ENCODE data around the gene AHRR. TPM values are rescaled to one million over a fixed set of nuclear protein-coding genes. Genes with fewer than 3 reads are reported as not detected.
A peak's percentile ranks its signal among the peaks of the same experiment; 100 is the strongest.
"Not testable (repeated sequence)": the region's sequence is repeated elsewhere in the genome, so short reads cannot be mapped to it uniquely, and the experiment has no call there.

The AHRR gene
- total RNA-seq, 2 donors from 2014 or later = 0.26 to 0.33 TPM

DNA sequence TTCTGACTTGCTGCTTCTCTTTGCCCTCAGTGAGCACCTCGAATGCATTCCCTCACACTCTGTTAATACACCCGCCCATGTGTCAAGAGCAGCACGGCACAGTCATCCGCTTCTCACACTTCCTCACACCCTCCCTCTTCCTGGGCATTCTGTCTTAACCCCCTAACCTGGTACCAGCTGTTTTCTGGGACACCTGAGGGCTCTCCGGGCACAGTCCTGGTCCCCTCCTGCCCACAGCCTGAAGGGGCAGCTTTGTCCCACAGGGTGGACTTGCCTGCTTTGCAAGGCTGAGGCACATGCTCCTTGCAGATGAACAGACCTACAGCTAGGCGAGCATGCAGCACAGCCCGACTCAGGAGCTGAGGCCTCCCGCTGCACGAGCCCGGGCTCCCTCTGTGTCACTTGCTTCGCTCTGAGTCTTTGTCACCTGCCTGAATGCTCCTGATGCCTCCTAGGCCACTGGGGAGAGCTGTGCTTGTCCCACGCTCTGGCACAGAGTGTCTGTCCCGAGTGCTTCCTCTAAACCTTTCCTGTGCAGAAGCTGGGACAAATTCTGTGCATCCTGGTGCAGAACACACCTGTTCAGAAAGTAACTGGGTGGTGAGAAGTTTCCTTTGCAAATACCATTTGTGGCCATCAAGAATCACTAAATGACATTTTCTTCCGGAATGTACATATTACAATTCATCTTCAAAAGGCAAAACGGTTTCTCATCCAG, 47.8 kb downstream of the AHRR start:
- Histone ChIP-seq H3K4me3 (no peak overlapping the region), H3K4me1 (peaks cover 12% of the 10 kb centered on the region), H3K27ac (no peak overlapping the region), H3K27me3 (peaks cover 0 to 9% of the 10 kb centered on the region in 2 donors), H3K36me3 (replicated peaks in 1 of 2; ENCODE audit: insufficient read depth in 1 of 2, low read depth in 2 of 2) (no peaks in the 10 kb centered on the region), H3K9me3 (no peaks in the 10 kb centered on the region)
- peak in 1 of 4 donors; percentile 1 for DNase-seq
- TF ChIP-seq POLR2A (IDR thresholded peaks at IDR 0.05) = no peak
- TF ChIP-seq, protein P1, sequence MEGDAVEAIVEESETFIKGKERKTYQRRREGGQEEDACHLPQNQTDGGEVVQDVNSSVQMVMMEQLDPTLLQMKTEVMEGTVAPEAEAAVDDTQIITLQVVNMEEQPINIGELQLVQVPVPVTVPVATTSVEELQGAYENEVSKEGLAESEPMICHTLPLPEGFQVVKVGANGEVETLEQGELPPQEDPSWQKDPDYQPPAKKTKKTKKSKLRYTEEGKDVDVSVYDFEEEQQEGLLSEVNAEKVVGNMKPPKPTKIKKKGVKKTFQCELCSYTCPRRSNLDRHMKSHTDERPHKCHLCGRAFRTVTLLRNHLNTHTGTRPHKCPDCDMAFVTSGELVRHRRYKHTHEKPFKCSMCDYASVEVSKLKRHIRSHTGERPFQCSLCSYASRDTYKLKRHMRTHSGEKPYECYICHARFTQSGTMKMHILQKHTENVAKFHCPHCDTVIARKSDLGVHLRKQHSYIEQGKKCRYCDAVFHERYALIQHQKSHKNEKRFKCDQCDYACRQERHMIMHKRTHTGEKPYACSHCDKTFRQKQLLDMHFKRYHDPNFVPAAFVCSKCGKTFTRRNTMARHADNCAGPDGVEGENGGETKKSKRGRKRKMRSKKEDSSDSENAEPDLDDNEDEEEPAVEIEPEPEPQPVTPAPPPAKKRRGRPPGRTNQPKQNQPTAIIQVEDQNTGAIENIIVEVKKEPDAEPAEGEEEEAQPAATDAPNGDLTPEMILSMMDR (IDR thresholded peaks at IDR 0.05) = no peak
- WGBS, 2 donors = 56 to 69% methylated on average over 9 to 15 of the region's 15 CpGs
- no peak for ATAC-seq
- intact Hi-C loops (cut with DNase I) = no loop called here

DNA sequence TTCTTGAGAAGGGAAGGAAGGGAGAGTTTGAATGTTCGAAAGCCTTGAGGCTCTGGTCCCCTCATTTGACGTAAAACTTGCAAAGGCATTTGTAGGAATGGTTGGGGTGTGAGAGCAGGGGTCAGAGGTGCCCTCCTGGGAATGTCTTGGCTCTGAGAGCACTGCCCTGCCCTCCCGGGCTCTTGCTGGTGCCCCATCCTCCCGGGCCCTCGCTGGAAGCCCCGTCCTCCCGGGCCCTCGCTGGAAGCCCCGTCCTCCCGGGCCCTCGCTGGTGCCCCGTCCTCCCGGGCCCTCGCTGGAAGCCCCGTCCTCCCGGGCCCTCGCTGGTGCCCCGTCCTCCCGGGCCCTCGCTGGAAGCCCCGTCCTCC, 48.3 kb downstream of the AHRR start:
- H3K4me3 ChIP-seq; H3K9me3 ChIP-seq; H3K27ac ChIP-seq; H3K36me3 ChIP-seq (replicated peaks in 1 of 2; ENCODE audit: insufficient read depth in 1 of 2, low read depth in 2 of 2); DNase-seq; intact Hi-C loops (cut with DNase I); ATAC-seq: not testable (repeated sequence)
- Histone ChIP-seq H3K4me1 (peaks cover 13% of the 10 kb centered on the region), H3K27me3 (peaks cover 0 to 12% of the 10 kb centered on the region in 2 donors)
- WGBS, 2 donors = 71 to 75% methylated on average over 9 to 10 of the region's 21 CpGs

DNA sequence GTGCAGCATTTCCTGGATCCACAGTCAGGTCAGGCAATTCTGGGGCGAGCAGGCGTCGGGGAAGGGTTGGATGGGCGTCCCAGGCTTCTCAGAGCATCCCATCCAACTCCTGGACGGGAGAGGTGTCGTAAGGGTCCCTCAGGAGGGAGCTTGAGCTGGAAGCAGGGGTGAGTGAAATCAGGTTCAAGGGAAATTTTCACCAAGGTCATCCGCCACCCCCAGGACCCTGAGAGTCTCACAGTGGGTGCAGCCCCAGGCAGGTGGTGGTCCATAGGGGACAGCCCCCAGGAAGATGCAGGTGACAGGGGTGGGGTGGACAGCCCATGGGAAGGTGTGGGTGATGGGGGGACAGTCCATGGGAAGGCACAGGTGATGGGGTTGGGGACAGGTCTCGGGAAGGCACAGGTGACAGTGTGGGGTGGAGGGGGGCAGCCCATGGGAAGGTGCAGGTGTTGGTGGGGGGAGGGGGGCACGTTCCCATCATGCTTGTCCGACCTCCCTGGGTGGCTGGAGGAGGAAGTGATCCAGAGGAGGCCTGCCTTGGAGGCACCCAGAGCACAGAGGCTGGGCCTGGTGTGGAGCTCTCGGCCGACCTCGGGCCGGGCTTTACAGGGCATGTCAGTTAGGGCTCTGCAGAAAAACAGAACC, 48.9 kb downstream of the AHRR start:
- H3K4me1 ChIP-seq = peaks cover 13% of the 10 kb centered on the region
- peak in 1 of 4 donors; percentile 1 for DNase-seq
- 75 to 88% methylated on average over 10 to 14 of the region's 14 CpGs for WGBS, 2 donors

DNA sequence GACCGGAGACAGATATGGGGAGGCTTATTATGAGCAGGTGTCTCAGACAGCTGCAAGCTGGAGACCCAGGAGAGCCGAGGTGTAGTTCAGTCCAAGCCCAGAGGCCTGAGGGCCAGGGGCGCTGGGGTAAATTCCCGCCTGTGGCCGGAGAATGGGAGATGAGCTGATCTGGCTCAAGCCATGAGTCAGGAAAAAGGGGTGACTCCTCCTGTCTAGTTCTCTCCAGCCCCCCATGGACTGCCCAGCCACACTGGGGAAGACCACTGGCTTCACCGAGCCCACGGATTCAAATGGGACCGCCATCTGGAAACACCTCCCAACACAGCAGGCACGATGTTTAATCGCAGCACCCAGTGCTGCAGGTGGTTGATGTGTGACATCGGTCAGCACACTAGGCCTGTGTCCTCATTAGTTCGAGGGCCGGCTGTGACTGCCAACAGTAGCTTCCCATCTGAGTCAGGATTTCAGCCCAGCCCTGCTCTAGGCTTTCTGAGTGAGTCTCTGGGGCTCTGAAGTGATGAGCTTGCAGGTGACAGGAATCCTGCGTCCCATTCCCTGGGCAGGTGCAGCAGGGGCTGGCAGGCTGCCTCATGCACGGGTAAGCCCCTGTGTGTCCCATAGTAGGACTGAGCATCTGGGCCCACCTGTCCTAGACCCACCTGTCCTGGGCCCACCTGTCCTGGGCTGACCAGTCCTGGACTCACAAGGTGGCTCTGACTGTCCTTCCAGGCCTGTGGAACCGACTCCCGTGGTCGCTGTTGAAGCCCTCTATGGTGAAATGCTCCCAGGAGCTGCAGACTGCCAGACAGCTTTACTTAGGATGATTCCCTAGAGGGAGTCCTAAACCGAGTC, 49.7 kb downstream of the AHRR start:
- H3K27me3 ChIP-seq = peaks cover 0 to 12% of the 10 kb centered on the region in 2 donors
- H3K4me1 ChIP-seq = peaks cover 13% of the 10 kb centered on the region
- no peaks in the 10 kb centered on the region for H3K9me3 ChIP-seq
- H3K4me3 ChIP-seq = no peak overlapping the region
- WGBS, 2 donors = 82 to 86% methylated on average over 6 to 18 of the region's 19 CpGs
- TF ChIP-seq, protein P1 (IDR thresholded peaks at IDR 0.05) = no peak
- TF ChIP-seq POLR2A (IDR thresholded peaks at IDR 0.05) = no peak
- ATAC-seq (no peak), DNase-seq (peak in 1 of 4 donors; percentile 1)
- H3K36me3 ChIP-seq (replicated peaks in 1 of 2; ENCODE audit: insufficient read depth in 1 of 2, low read depth in 2 of 2) = no peaks in the 10 kb centered on the region
- intact Hi-C loops (cut with DNase I) = no loop called here
- no peak overlapping the region for H3K27ac ChIP-seq

More for the DNA sequence above, 48.9 kb downstream of the AHRR start:
- Histone ChIP-seq H3K27me3 (peaks cover 0 to 12% of the 10 kb centered on the region in 2 donors), H3K27ac (no peak overlapping the region), H3K36me3 (replicated peaks in 1 of 2; ENCODE audit: insufficient read depth in 1 of 2, low read depth in 2 of 2) (no peaks in the 10 kb centered on the region), H3K9me3 (no peaks in the 10 kb centered on the region), H3K4me3 (no peak overlapping the region)
- TF ChIP-seq, protein P1 (IDR thresholded peaks at IDR 0.05) = no peak
- no peak for TF ChIP-seq POLR2A (IDR thresholded peaks at IDR 0.05)
- no peak for ATAC-seq
- intact Hi-C loops (cut with DNase I) = no loop called here
